HL-60 (cell line): ENCODE measurements around the gene LRFN4.
"Not testable (repeated sequence)": the region's sequence is repeated elsewhere in the genome, so short reads cannot be mapped to it uniquely, and the experiment has no call there.

ENCODE experiments used
- DNase-seq, 2 experiments: peaks; one replicate each; pipeline ENCODE4 v3.0.0-alpha.2; 2010 to 2020; ENCODE audit warnings: low read depth in 1 of 2, low spot score in 1 of 2
- H3K27ac ChIP-seq: fragments of 250-450 bp; sonication (Bioruptor Pico); replicated peaks from 2 replicates; pipeline ENCODE4 v1.5.1; 2020; ENCODE audit warnings: mild to moderate bottlenecking, moderate library complexity
- H3K27me3 ChIP-seq: fragments of 250-450 bp; sonication (Bioruptor Pico); 2 replicates; pipeline ENCODE4 v1.5.1; 2021; ENCODE audit warnings: mild to moderate bottlenecking, moderate library complexity; ENCODE audit not compliant: insufficient read depth, poor library complexity, severe bottlenecking
- H3K4me3 ChIP-seq: replicated peaks from 2 replicates; pipeline ENCODE4 v1.5.1; 2011; ENCODE audit warnings: mild to moderate bottlenecking, control low read depth, low read length; ENCODE audit not compliant: insufficient read depth
- CTCF ChIP-seq: IDR thresholded peaks from one replicate; pipeline ENCODE4 v1.5.1; 2011; ENCODE audit warnings: low read length, control low read depth, inconsistent platforms; ENCODE audit not compliant: insufficient read depth
- GABPA ChIP-seq: IDR thresholded peaks from 2 replicates; pipeline ENCODE4 v1.6.1; 2012; ENCODE audit warnings: low read depth
- POLR2AphosphoS5 ChIP-seq: IDR thresholded peaks from 2 replicates; pipeline ENCODE4 v1.6.1; 2012; ENCODE audit warnings: low read depth
- REST ChIP-seq: IDR thresholded peaks from 2 replicates; pipeline ENCODE4 v1.6.1; 2012; ENCODE audit warnings: low read depth; ENCODE audit not compliant: insufficient replicate concordance
- SPI1 ChIP-seq: IDR thresholded peaks from 2 replicates; pipeline ENCODE4 v1.6.1; 2012; ENCODE audit warnings: low read depth, mild to moderate bottlenecking, borderline replicate concordance

The LRFN4 gene

GRCh38 chr11:66820381-66820780 lies 36.5 kb upstream of the LRFN4 start:
- TF ChIP-seq CTCF, result no peak
- no peak for TF ChIP-seq POLR2AphosphoS5
- no peak for TF ChIP-seq SPI1
- no peak for TF ChIP-seq GABPA
- TF ChIP-seq REST, result no peak
- H3K4me3 ChIP-seq, result no peak overlapping the region

GRCh38 chr11:66820901-66821300 lies 36.0 kb upstream of the LRFN4 start:
- H3K4me3 ChIP-seq, result no peak overlapping the region

More at GRCh38 chr11:66820381-66820780, 36.5 kb upstream of the LRFN4 start:
- Histone ChIP-seq H3K27ac (no peak overlapping the region), H3K27me3 (no peaks in the 10 kb centered on the region)
- no peak for DNase-seq

GRCh38 chr11:66823700-66824099 lies 33.2 kb upstream of the LRFN4 start:
- no peak for DNase-seq
- H3K4me3 ChIP-seq, result no peak overlapping the region
- H3K27me3 ChIP-seq, result no peaks in the 10 kb centered on the region
- no peak overlapping the region for H3K27ac ChIP-seq
- no peak for TF ChIP-seq CTCF
- no peak for TF ChIP-seq GABPA
- TF ChIP-seq SPI1, result no peak
- no peak for TF ChIP-seq REST
- TF ChIP-seq POLR2AphosphoS5, result no peak

More at GRCh38 chr11:66820901-66821300, 36.0 kb upstream of the LRFN4 start:
- DNase-seq, result no peak
- no peaks in the 10 kb centered on the region for H3K27me3 ChIP-seq
- H3K27ac ChIP-seq, result no peak overlapping the region
- TF ChIP-seq REST, result no peak
- no peak for TF ChIP-seq SPI1
- TF ChIP-seq GABPA, result no peak
- TF ChIP-seq CTCF, result no peak
- TF ChIP-seq POLR2AphosphoS5, result no peak

- not testable (repeated sequence) for H3K27ac ChIP-seq, H3K27me3 ChIP-seq, DNase-seq, H3K4me3 ChIP-seq
Observed at GRCh38 chr11:66824573-66824972, 32.3 kb upstream of the LRFN4 start.
